Calu3 (cell line): Measurements from ENCODE around the gene HSD17B11. TPM values are rescaled to one million over a fixed set of nuclear protein-coding genes. Genes with fewer than 3 reads are reported as not detected.
"Not testable (repeated sequence)": the region's sequence is repeated elsewhere in the genome, so short reads cannot be mapped to it uniquely, and the experiment has no call there.

ENCODE experiments used
- BruUV-seq: library from RNA; stranded (reverse); fragments of 400-500 nt; replicated peaks from 2 replicates; lab custom pipeline; 2021; lab: Mats Ljungman, UMichigan
- CTCF ChIA-PET: fragments of 300-600 bp; sonication (Branson Sonifier 250); formaldehyde crosslinking; loops from one replicate; lab custom pipeline; 2022; ENCODE audit warnings: antibody characterized with exemption; lab: Charles Lee
- DNase-seq: peaks from one replicate; pipeline ENCODE4 v3.0.0; 2022
- H3K27ac Mint-ChIP-seq: one replicate; pipeline ENCODE4 v1.8.0; 2022; ENCODE audit warnings: mixed read lengths; ENCODE audit not compliant: unreplicated experiment
- H3K27me3 Mint-ChIP-seq: one replicate; pipeline ENCODE4 v1.8.0; 2022; ENCODE audit warnings: mixed read lengths; ENCODE audit not compliant: unreplicated experiment
- H3K36me3 Mint-ChIP-seq: one replicate; pipeline ENCODE4 v1.8.0; 2022; ENCODE audit warnings: mild to moderate bottlenecking, moderate library complexity, mixed read lengths; ENCODE audit not compliant: insufficient read depth, unreplicated experiment
- H3K4me1 Mint-ChIP-seq: one replicate; pipeline ENCODE4 v1.8.0; 2022; ENCODE audit warnings: mild to moderate bottlenecking, low read depth, mixed read lengths; ENCODE audit not compliant: unreplicated experiment
- H3K4me3 Mint-ChIP-seq: one replicate; pipeline ENCODE4 v1.8.0; 2022; ENCODE audit warnings: mild to moderate bottlenecking, low read depth, moderate library complexity, mixed read lengths; ENCODE audit not compliant: unreplicated experiment
- H3K9me3 Mint-ChIP-seq: one replicate; pipeline ENCODE4 v1.8.0; 2022; ENCODE audit warnings: low read depth, mixed read lengths; ENCODE audit not compliant: unreplicated experiment
- CTCF ChIP-seq: fragments of 200-600 bp; IDR thresholded peaks from one replicate; pipeline ENCODE4 v1.8.0; 2022; ENCODE audit warnings: antibody characterized with exemption; ENCODE audit not compliant: unreplicated experiment
- intact Hi-C: fragments of 100-400 bp; cut with micrococcal nuclease; formaldehyde crosslinking; loops from one replicate; pipeline ENCODE4 v1.10.0; 2022; ENCODE audit not compliant: unreplicated experiment
- microRNA-seq: library from miRNA; unstranded; fragments of <30 nt; microRNA quantifications from one replicate; pipeline ENCODE4 v1.2.0, GENCODE V29; 2022
- total RNA-seq: library from RNA; stranded (reverse); gene quantifications from 2 replicates; pipeline ENCODE4 v1.2.3, GENCODE V29; 2022

Gene HSD17B11
- total RNA-seq, 1 experiment from 2014 or later, result 50.5 TPM

GRCh38 chr4:87299898-87300297 lies 91.1 kb downstream of the HSD17B11 start:
- no peak overlapping the region for H3K27ac Mint-ChIP-seq
- no peak for DNase-seq
- no peaks in the 10 kb centered on the region for H3K27me3 Mint-ChIP-seq
- H3K4me3 Mint-ChIP-seq, result no peak overlapping the region
- intact Hi-C loops, result no loop called here
- no peaks in the 10 kb centered on the region for H3K9me3 Mint-ChIP-seq
- BruUV-seq, result no TSS peak
- CTCF ChIA-PET, result no interaction called here
- H3K36me3 Mint-ChIP-seq, result no peaks in the 10 kb centered on the region
- peaks cover 8% of the 10 kb centered on the region for H3K4me1 Mint-ChIP-seq
- no peak for TF ChIP-seq CTCF

GRCh38 chr4:87298362-87298761 lies 92.6 kb downstream of the HSD17B11 start:
- H3K27me3 Mint-ChIP-seq, result no peaks in the 10 kb centered on the region
- intact Hi-C loops, result no loop called here
- no peak overlapping the region for H3K4me3 Mint-ChIP-seq
- no peaks in the 10 kb centered on the region for H3K36me3 Mint-ChIP-seq
- BruUV-seq, result no TSS peak
- TF ChIP-seq CTCF, result no peak
- peaks cover 2% of the 10 kb centered on the region for H3K9me3 Mint-ChIP-seq
- no peak overlapping the region for H3K27ac Mint-ChIP-seq
- DNase-seq, result no peak
- CTCF ChIA-PET, result no interaction called here
- peaks cover 13% of the 10 kb centered on the region for H3K4me1 Mint-ChIP-seq

GRCh38 chr4:87294911-87295310 lies 96.1 kb downstream of the HSD17B11 start:
- CTCF ChIA-PET, H3K9me3 Mint-ChIP-seq, DNase-seq, intact Hi-C loops, BruUV-seq, H3K36me3 Mint-ChIP-seq, H3K27me3 Mint-ChIP-seq, H3K27ac Mint-ChIP-seq, H3K4me3 Mint-ChIP-seq: not testable (repeated sequence)
- H3K4me1 Mint-ChIP-seq, result peaks cover 13% of the 10 kb centered on the region

GRCh38 chr4:87293889-87294288 lies 97.1 kb downstream of the HSD17B11 start:
- H3K36me3 Mint-ChIP-seq, H3K4me3 Mint-ChIP-seq, CTCF ChIA-PET, BruUV-seq, DNase-seq, intact Hi-C loops, H3K27ac Mint-ChIP-seq, H3K27me3 Mint-ChIP-seq, H3K9me3 Mint-ChIP-seq: not testable (repeated sequence)
- H3K4me1 Mint-ChIP-seq, result peaks cover 13% of the 10 kb centered on the region

- BruUV-seq, result no TSS peak
- Mint-ChIP-seq H3K4me3 (no peak overlapping the region), H3K4me1 (no peaks in the 10 kb centered on the region), H3K27me3 (no peaks in the 10 kb centered on the region), H3K27ac (no peak overlapping the region), H3K36me3 (no peaks in the 10 kb centered on the region), H3K9me3 (peaks cover 6% of the 10 kb centered on the region)
- intact Hi-C loops, result no loop called here
- no peak for DNase-seq
- CTCF ChIA-PET, result no interaction called here
- no peak for TF ChIP-seq CTCF
These were observed 104.0 kb downstream of the HSD17B11 start for GRCh38 chr4:87286970-87287369.

Small RNA genes within 50 kb of the gene (microRNA-seq; reads per million reads assigned to microRNA genes)
- gene MIR5705, result not detected

Other genes with a start within 250 kb of the HSD17B11 start
- 9.9 and 10.0 TPM in 2 replicates for gene KLHL8, start 170.6 kb downstream of the HSD17B11 start, total RNA-seq
- not detected in 2 replicates for gene HSD17B13, start 68.3 kb downstream of the HSD17B11 start, total RNA-seq
- gene NUDT9, start 31.4 kb upstream of the HSD17B11 start, total RNA-seq, result 15.7 and 16.8 TPM in 2 replicates
- not detected in 2 replicates for gene SPARCL1, start 138.2 kb upstream of the HSD17B11 start, total RNA-seq
- not detected in 2 replicates for gene DSPP, start 217.3 kb upstream of the HSD17B11 start, total RNA-seq